Activated B cell treated with CpG ODN at 0.5 μM for 24 hours (primary cell): ENCODE data around the gene ZC3H12C. TPM values are rescaled to one million over a fixed set of nuclear protein-coding genes. Genes with fewer than 3 reads are reported as not detected.

Experiments
- ATAC-seq: fragments of 200-7000 bp; cut with Tn5 transposase; one replicate; pipeline ENCODE4 v1.10.0; 2021; ENCODE audit warnings: low read depth, mild to moderate bottlenecking, moderate library complexity
- CTCF ChIA-PET: fragments of 350-600 bp; sonication (Branson Sonifier 250); formaldehyde crosslinking; loops from one replicate; lab custom pipeline; 2021; ENCODE audit warnings: antibody characterized with exemption; lab: Charles Lee
- POLR2A ChIA-PET: fragments of 350-600 bp; sonication (Branson Sonifier 250); formaldehyde crosslinking; loops from one replicate; lab custom pipeline; 2021; ENCODE audit warnings: antibody characterized with exemption; lab: Charles Lee
- DNase-seq: peaks from one replicate; pipeline ENCODE4 v3.0.0; 2022
- H3K27ac Mint-ChIP-seq: one replicate; pipeline ENCODE4 v1.8.0; 2020; ENCODE audit warnings: mixed read lengths
- H3K27me3 Mint-ChIP-seq: one replicate; pipeline ENCODE4 v1.8.0; 2021; ENCODE audit warnings: mixed read lengths
- H3K36me3 Mint-ChIP-seq: one replicate; pipeline ENCODE4 v1.8.0; 2021; ENCODE audit warnings: low read depth, mixed read lengths
- H3K4me1 Mint-ChIP-seq: one replicate; pipeline ENCODE4 v1.8.0; 2021; ENCODE audit warnings: mixed read lengths
- H3K4me3 Mint-ChIP-seq: one replicate; pipeline ENCODE4 v1.8.0; 2020; ENCODE audit warnings: mild to moderate bottlenecking, mixed read lengths
- H3K9me3 Mint-ChIP-seq: one replicate; pipeline ENCODE4 v1.8.0; 2020; ENCODE audit warnings: mixed read lengths
- intact Hi-C: fragments of 100-400 bp; cut with micrococcal nuclease; formaldehyde crosslinking; loops from one replicate; pipeline ENCODE4 v1.15.1; 2024
- total RNA-seq: library from RNA; stranded (reverse); gene quantifications from 2 replicates; pipeline ENCODE4 v1.2.3, GENCODE V29; 2022
- TF ChIP-seq, protein P1 (sequence below): fragments of 200-600 bp; IDR thresholded peaks from one replicate; pipeline ENCODE4 v1.8.0; 2022; ENCODE audit warnings: antibody characterized with exemption, mild to moderate bottlenecking

Gene ZC3H12C
- total RNA-seq, 1 donor from 2014 or later, result 0.95 TPM

DNA sequence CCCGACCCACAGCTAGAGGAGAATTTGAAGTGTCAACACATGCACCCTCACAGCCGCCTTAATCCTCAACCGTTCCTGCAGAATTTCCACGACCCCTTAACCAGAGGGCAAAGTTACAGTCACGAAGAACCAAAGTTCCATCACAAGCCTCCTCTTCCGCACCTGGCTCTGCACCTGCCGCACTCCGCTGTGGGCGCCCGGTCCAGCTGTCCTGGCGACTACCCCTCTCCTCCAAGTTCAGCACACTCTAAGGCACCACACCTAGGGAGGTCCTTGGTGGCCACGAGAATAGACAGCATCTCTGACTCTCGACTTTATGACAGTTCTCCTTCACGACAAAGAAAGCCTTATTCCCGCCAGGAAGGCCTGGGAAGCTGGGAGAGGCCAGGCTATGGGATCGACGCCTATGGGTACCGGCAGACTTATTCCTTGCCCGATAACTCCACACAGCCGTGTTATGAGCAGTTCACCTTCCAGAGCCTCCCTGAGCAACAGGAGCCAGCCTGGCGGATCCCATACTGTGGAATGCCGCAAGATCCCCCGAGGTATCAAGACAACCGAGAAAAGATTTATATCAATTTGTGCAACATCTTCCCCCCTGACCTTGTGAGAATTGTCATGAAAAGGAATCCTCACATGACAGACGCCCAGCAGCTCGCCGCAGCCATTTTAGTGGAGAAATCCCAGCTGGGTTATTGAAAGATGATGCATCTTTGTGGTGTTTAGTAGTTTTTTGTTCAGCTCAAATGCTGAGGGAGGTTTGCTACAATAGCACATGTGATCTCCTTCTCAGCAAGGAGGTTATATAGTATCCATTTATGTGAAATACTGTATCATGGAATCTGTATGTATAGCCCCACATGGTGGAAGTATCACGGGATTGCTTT, 72.1 kb downstream of the ZC3H12C start:
- ATAC-seq (no peak), DNase-seq (no peak)
- H3K9me3 Mint-ChIP-seq, result no peaks in the 10 kb centered on the region
- intact Hi-C loops, result no loop called here
- H3K27me3 Mint-ChIP-seq, result no peaks in the 10 kb centered on the region
- no peak overlapping the region for H3K27ac Mint-ChIP-seq
- H3K4me1 Mint-ChIP-seq, result no peaks in the 10 kb centered on the region
- TF ChIP-seq, protein P1, sequence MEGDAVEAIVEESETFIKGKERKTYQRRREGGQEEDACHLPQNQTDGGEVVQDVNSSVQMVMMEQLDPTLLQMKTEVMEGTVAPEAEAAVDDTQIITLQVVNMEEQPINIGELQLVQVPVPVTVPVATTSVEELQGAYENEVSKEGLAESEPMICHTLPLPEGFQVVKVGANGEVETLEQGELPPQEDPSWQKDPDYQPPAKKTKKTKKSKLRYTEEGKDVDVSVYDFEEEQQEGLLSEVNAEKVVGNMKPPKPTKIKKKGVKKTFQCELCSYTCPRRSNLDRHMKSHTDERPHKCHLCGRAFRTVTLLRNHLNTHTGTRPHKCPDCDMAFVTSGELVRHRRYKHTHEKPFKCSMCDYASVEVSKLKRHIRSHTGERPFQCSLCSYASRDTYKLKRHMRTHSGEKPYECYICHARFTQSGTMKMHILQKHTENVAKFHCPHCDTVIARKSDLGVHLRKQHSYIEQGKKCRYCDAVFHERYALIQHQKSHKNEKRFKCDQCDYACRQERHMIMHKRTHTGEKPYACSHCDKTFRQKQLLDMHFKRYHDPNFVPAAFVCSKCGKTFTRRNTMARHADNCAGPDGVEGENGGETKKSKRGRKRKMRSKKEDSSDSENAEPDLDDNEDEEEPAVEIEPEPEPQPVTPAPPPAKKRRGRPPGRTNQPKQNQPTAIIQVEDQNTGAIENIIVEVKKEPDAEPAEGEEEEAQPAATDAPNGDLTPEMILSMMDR, result no peak
- ChIA-PET CTCF (interaction anchor here (0.9 kb wide), 1 partner anchor 9 kb away, joined by 3 read pairs; no protein-coding TSS in a partner anchor), POLR2A (no interaction called here)
- H3K36me3 Mint-ChIP-seq, result no peaks in the 10 kb centered on the region
- no peak overlapping the region for H3K4me3 Mint-ChIP-seq

DNA sequence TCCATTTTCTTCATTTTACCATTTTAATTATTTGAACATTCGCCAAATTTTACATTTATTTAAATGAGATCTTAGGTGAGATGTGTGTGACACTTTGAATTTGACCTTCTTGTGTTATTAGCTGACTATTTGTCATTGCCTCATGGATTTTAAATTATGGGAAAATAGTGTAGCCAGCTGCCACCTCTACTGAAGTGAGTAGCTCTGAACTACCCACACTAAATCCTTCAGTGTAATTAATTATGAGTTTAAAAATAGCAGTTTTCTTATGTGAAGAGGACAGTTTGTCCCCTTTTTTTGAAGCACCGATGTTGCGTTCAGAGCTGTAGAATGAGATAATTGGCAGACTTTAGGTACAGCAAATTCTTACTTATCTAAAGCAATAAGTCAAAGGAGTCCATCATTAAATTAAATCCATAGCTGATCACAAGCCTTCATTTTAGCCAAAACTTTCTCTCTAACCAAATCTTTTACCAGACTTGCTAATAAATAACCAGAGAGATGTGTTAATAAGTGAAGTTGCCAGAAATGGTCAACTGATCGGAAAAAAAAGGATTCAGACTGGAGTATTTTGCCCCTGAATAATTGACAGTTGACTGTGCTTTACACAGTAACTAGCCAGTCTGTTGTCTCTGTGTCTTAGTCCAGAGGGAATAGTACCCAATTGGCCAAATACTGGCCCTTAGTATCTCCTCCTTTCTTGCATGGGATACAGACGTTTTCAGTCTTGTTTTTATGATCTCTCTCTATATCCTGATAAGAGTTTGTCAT, 75.0 kb downstream of the ZC3H12C start:
- intact Hi-C loops, result no loop called here
- no peaks in the 10 kb centered on the region for H3K36me3 Mint-ChIP-seq
- no peaks in the 10 kb centered on the region for H3K4me1 Mint-ChIP-seq
- TF ChIP-seq, protein P1, result no peak
- no peaks in the 10 kb centered on the region for H3K9me3 Mint-ChIP-seq
- no peak overlapping the region for H3K27ac Mint-ChIP-seq
- no peak for ATAC-seq
- POLR2A ChIA-PET, result no interaction called here
- CTCF ChIA-PET, result no interaction called here
- no peak for DNase-seq
- H3K4me3 Mint-ChIP-seq, result no peak overlapping the region
- peaks cover 11% of the 10 kb centered on the region for H3K27me3 Mint-ChIP-seq

DNA sequence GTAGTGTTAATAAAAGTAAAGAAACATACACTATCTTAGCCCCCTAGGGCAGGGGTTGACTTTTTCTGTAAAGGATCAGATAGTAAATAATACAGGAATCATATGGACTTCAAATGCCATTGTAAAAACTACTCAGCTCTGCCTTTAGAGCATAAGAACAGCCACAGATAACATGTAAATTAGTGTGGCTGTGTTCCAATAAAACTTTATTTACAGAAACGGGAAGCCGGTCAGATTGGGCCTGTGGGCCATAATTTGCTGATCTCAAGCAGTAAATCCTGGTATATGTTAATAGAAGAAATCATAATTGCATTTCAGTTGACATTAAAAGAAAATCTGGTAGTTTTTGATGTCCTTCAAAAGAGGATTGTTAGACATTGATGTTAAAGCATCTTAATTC, 76.5 kb downstream of the ZC3H12C start:
- peaks cover 18% of the 10 kb centered on the region for H3K27me3 Mint-ChIP-seq
- POLR2A ChIA-PET, result no interaction called here
- intact Hi-C loops, result no loop called here
- no peak overlapping the region for H3K4me3 Mint-ChIP-seq
- H3K4me1 Mint-ChIP-seq, result peaks cover 7% of the 10 kb centered on the region
- DNase-seq (no peak), ATAC-seq (no peak)
- no peak overlapping the region for H3K27ac Mint-ChIP-seq
- TF ChIP-seq, protein P1, result no peak
- CTCF ChIA-PET, result no interaction called here
- H3K36me3 Mint-ChIP-seq, result no peaks in the 10 kb centered on the region
- no peaks in the 10 kb centered on the region for H3K9me3 Mint-ChIP-seq

DNA sequence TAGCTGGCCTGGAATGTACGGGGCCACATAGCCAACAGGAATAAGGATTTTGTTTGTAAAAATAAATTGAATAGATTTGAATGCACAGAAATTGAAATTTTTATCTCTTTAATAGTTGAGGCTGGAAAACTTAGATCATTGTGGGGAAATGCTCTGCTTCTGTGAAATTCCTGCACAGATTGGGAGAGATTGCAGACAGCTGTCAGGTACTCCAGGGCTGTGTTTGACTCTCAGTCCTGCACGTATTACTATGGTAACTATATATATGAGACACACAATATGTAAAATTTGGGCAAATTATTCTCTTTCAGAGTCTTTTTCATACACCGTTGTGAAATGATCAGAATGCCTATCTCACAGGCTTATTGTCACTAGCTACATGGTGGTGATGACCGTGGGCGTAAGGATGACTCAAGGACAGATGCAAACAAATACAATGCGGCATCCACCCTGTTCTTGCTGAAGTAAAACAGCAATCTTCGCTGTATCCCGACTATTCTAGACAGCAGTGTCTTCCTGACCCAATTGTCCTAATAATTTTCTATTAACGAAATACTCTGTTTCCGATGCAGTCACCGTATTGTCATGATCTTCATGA, 79.4 kb downstream of the ZC3H12C start:
- Mint-ChIP-seq H3K27me3 (peaks cover 18% of the 10 kb centered on the region), H3K36me3 (no peaks in the 10 kb centered on the region), H3K4me3 (no peak overlapping the region), H3K4me1 (peaks cover 7% of the 10 kb centered on the region), H3K27ac (no peak overlapping the region), H3K9me3 (no peaks in the 10 kb centered on the region)
- CTCF ChIA-PET, result no interaction called here
- intact Hi-C loops, result no loop called here
- POLR2A ChIA-PET, result interaction anchor here (0.6 kb wide), 1 partner anchor 1168 kb away, joined by 4 read pairs; no protein-coding TSS in a partner anchor
- ATAC-seq (no peak), DNase-seq (no peak)
- TF ChIP-seq, protein P1, result no peak
